GM12878 (cell line): Measurements from ENCODE around the gene HMSD. TPM values are rescaled to one million over a fixed set of nuclear protein-coding genes. Genes with fewer than 3 reads are reported as not detected.

Source experiments
- BACH1 ChIP-seq: fragments of 450-650 bp; IDR thresholded peaks from 2 replicates; pipeline ENCODE4 v1.6.1; 2017; ENCODE audit warnings: mild to moderate bottlenecking, borderline replicate concordance
- BHLHE40 ChIP-seq, 2 experiments: fragments of 450-650 bp in 1 of 2; IDR thresholded peaks; 2 replicates each; pipeline ENCODE4 v1.6.1; 2011 to 2017; ENCODE audit warnings: low read depth in 2 of 2, borderline replicate concordance in 1 of 2, improper control_type of control experiment in 1 of 2, low read length in 1 of 2, mild to moderate bottlenecking in 1 of 2
- CEBPZ ChIP-seq: fragments of 150-350 bp; IDR thresholded peaks from 2 replicates; pipeline ENCODE4 v1.6.1; 2016; ENCODE audit warnings: low read depth, low read length
- CREM ChIP-seq: IDR thresholded peaks from 2 replicates; pipeline ENCODE4 v1.6.1; 2014; ENCODE audit warnings: antibody characterized with exemption, low read depth
- EGR1 ChIP-seq, 2 experiments: IDR thresholded peaks; 1 replicate in 1 of 2; 2 replicates in 1 of 2; pipeline ENCODE4 v1.6.1; 2011 to 2012; ENCODE audit warnings: low read depth in 2 of 2, low read length in 2 of 2, borderline replicate concordance in 1 of 2, mild to moderate bottlenecking in 1 of 2, moderate library complexity in 1 of 2
- FOXM1 ChIP-seq: IDR thresholded peaks from 2 replicates; pipeline ENCODE4 v1.6.1; 2012; ENCODE audit warnings: low read depth, mild to moderate bottlenecking, inconsistent platforms, low read length, moderate library complexity
- POLR2AphosphoS5 ChIP-seq: IDR thresholded peaks from 2 replicates; pipeline ENCODE4 v1.6.1; 2011; ENCODE audit warnings: mild to moderate bottlenecking, low read length, inconsistent platforms
- PRDM15 ChIP-seq: fragments of 450-650 bp; formaldehyde crosslinking; IDR thresholded peaks from 2 replicates; pipeline ENCODE4 v1.4.0; 2020; ENCODE audit warnings: mild to moderate bottlenecking, moderate library complexity
- RAD21 ChIP-seq: IDR thresholded peaks from 2 replicates; pipeline ENCODE4 v1.6.1; 2011; ENCODE audit warnings: mild to moderate bottlenecking, low read depth, low read length, moderate library complexity; ENCODE audit not compliant: insufficient read depth
- STAT3 ChIP-seq: IDR thresholded peaks from 2 replicates; pipeline ENCODE4 v1.6.1; 2011; ENCODE audit warnings: low read depth, low read length, improper control_type of control experiment
- ZZZ3 ChIP-seq: IDR thresholded peaks from 2 replicates; pipeline ENCODE4 v1.6.1; 2011; ENCODE audit warnings: low read depth; ENCODE audit not compliant: control insufficient read depth, insufficient read length
- polyA plus RNA-seq, 11 experiments: library from polyadenylated mRNA; depleted of rRNA in 4 of 11; unstranded in 6 of 11; stranded (reverse) in 5 of 11; fragments of >200 nt; fragmentation: Nextera tagmentation in 4 of 11; fragmentation: Illumina TruSeq in 1 of 11; extraction: Ambion mirVana in 4 of 11; extraction: Trizol in 1 of 11; gene quantifications; 1 replicate in 1 of 11; 2 replicates in 10 of 11; pipeline versions ENCODE4 v1.2.1 to v1.2.3, GENCODE V29; 2011 to 2016; ENCODE audit warnings: inconsistent platforms in 2 of 11, missing spikeins in 2 of 11, low read depth in 1 of 11
- total RNA-seq, 4 experiments: library from RNA; depleted of rRNA in 3 of 4; stranded (reverse); fragments of >200 nt in 3 of 4; fragmentation: Illumina TruSeq in 1 of 4; extraction: Trizol in 1 of 4; gene quantifications; 2 replicates each; pipeline versions ENCODE4 v1.2.1 to v1.2.3, GENCODE V29; 2013 to 2021
- TF ChIP-seq, protein P1 (sequence below): fragments of 450-650 bp; IDR thresholded peaks from 2 replicates; pipeline ENCODE4 v1.6.1; 2018; ENCODE audit warnings: borderline replicate concordance, mild to moderate bottlenecking; ENCODE audit not compliant: partially characterized antibody

The HMSD gene
- total and polyA plus RNA-seq, 10 of the 15 experiments (the other 5 are each of a cell fraction or from before 2014, with no cell fraction given), result 11.7 to 83.9 (median 37.8) TPM

- TF ChIP-seq PRDM15 (CRISPR knock-in tag) (no peak), FOXM1 (0 out of 2 replicates have a peak, but pooled peaks have one; percentile 1), BHLHE40 (IDR thresholded peaks at IDR 0.05; ENCODE audit: borderline replicate concordance in 1 of 2, low read depth in 2 of 2, low read length in 1 of 2) (no peak; a peak in 1 of 4 replicates), POLR2AphosphoS5 (peak; percentile 83; the same call in 1 of the 2 replicates), STAT3 (no peak), RAD21 (no peak), EGR1 (IDR thresholded peaks at IDR 0.05; ENCODE audit: borderline replicate concordance in 1 of 2, low read depth in 2 of 2, low read length in 2 of 2) (peak in 1 of 2 experiments; percentile 76; a peak in 1 of 3 replicates), CREM (peak; percentile 73), BACH1 (peak; percentile 35; the same call in 1 of the 2 replicates), CEBPZ (no peak), ZZZ3 (no peak)
- TF ChIP-seq, protein P1, sequence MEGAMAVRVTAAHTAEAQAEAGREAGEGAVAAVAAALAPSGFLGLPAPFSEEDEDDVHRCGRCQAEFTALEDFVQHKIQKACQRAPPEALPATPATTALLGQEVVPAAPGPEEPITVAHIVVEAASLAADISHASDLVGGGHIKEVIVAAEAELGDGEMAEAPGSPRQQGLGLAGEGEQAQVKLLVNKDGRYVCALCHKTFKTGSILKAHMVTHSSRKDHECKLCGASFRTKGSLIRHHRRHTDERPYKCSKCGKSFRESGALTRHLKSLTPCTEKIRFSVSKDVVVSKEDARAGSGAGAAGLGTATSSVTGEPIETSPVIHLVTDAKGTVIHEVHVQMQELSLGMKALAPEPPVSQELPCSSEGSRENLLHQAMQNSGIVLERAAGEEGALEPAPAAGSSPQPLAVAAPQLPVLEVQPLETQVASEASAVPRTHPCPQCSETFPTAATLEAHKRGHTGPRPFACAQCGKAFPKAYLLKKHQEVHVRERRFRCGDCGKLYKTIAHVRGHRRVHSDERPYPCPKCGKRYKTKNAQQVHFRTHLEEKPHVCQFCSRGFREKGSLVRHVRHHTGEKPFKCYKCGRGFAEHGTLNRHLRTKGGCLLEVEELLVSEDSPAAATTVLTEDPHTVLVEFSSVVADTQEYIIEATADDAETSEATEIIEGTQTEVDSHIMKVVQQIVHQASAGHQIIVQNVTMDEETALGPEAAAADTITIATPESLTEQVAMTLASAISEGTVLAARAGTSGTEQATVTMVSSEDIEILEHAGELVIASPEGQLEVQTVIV, result no peak
Measured at GRCh38 chr18:63969942-63970808, 21.1 kb downstream of the HMSD start, which contains the start of gene SERPINB8 (continued).
